ENCODE results near the gene NPY2R. TPM values are rescaled to one million over a fixed set of nuclear protein-coding genes. Genes with fewer than 3 reads are reported as not detected.

NPY2R gene
- total and polyA plus RNA-seq, 2 donors (not counting 1 experiment from before 2014, with no cell fraction given), result not detected

DNA sequence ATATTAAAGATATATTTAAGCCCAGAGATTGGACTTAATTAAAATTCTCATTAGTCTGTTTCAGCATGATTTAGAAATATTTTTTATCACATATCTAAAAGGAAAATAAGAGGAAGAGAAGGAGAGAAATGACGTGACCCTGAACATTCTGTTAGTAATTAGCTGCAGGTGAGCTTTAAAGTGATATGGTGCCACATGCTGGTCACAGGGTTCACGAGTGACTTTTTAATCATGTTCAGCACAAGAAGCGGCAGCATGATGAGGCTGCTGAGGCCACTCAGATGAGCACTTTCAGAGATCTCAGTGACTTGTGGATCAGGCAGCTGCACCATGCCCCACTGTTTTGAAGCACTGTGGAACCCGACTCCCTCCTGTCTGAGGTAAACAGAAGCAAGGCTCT, 37.9 kb upstream of the NPY2R start:
- no peak overlapping the region for H3K4me2 ChIP-seq (ENCODE audit: extremely low read depth, insufficient read depth, low read length)
- no peaks in the 10 kb centered on the region for H3K4me1 ChIP-seq (ENCODE audit: control insufficient read depth, extremely low read depth, insufficient read depth, low read length)
- H3K36me3 ChIP-seq (ENCODE audit: control insufficient read depth, insufficient read depth, low read length), result no peaks in the 10 kb centered on the region
- H3K79me2 ChIP-seq (ENCODE audit: control insufficient read depth, insufficient read depth, low read length), result no peaks in the 10 kb centered on the region
- no peak overlapping the region for H3K4me3 ChIP-seq (replicated peaks in 1 of 4; ENCODE audit: control extremely low read depth in 1 of 4, insufficient read depth in 1 of 4, low read depth in 3 of 4, low read length in 4 of 4)
- no peaks in the 10 kb centered on the region for H3K9me3 ChIP-seq (ENCODE audit: control insufficient read depth, insufficient read depth, low read depth, low read length)
- H4K20me1 ChIP-seq (ENCODE audit: control insufficient read depth, extremely low read depth, insufficient read depth, low read length), result no peaks in the 10 kb centered on the region
- H3K27ac ChIP-seq (ENCODE audit: insufficient read depth, low read length), result no peak overlapping the region
- H3K27me3 ChIP-seq (ENCODE audit: control insufficient read depth, insufficient read depth, low read length), result no peaks in the 10 kb centered on the region
- TF ChIP-seq, protein P1, sequence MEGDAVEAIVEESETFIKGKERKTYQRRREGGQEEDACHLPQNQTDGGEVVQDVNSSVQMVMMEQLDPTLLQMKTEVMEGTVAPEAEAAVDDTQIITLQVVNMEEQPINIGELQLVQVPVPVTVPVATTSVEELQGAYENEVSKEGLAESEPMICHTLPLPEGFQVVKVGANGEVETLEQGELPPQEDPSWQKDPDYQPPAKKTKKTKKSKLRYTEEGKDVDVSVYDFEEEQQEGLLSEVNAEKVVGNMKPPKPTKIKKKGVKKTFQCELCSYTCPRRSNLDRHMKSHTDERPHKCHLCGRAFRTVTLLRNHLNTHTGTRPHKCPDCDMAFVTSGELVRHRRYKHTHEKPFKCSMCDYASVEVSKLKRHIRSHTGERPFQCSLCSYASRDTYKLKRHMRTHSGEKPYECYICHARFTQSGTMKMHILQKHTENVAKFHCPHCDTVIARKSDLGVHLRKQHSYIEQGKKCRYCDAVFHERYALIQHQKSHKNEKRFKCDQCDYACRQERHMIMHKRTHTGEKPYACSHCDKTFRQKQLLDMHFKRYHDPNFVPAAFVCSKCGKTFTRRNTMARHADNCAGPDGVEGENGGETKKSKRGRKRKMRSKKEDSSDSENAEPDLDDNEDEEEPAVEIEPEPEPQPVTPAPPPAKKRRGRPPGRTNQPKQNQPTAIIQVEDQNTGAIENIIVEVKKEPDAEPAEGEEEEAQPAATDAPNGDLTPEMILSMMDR (conservative IDR thresholded peaks at IDR 0.05 in 1 of 2, IDR thresholded peaks at IDR 0.05 in 1 of 2; ENCODE audit: low read depth in 1 of 2, low read length in 2 of 2), result no peak
- no peak for TF ChIP-seq EZH2 (IDR thresholded peaks at IDR 0.05; ENCODE audit: low read length, missing control alignments)
- H2AFZ ChIP-seq (ENCODE audit: low read length), result no peak overlapping the region
- DNase-seq (ENCODE audit: low read depth in 2 of 2), result no peak
- H3K9ac ChIP-seq (ENCODE audit: insufficient read depth, low read length), result no peak overlapping the region

GRCh38 chr4:155173371-155173770, 35.1 kb upstream of the NPY2R start:
- no peak overlapping the region for H3K4me2 ChIP-seq (ENCODE audit: extremely low read depth, insufficient read depth, low read length)
- H3K27ac ChIP-seq (ENCODE audit: insufficient read depth, low read length), result no peak overlapping the region
- H3K9me3 ChIP-seq (ENCODE audit: control insufficient read depth, insufficient read depth, low read depth, low read length), result no peaks in the 10 kb centered on the region
- no peak overlapping the region for H3K4me3 ChIP-seq (replicated peaks in 1 of 4; ENCODE audit: control extremely low read depth in 1 of 4, insufficient read depth in 1 of 4, low read depth in 3 of 4, low read length in 4 of 4)
- H3K4me1 ChIP-seq (ENCODE audit: control insufficient read depth, extremely low read depth, insufficient read depth, low read length), result no peaks in the 10 kb centered on the region
- no peaks in the 10 kb centered on the region for H4K20me1 ChIP-seq (ENCODE audit: control insufficient read depth, extremely low read depth, insufficient read depth, low read length)
- no peaks in the 10 kb centered on the region for H3K79me2 ChIP-seq (ENCODE audit: control insufficient read depth, insufficient read depth, low read length)
- H3K27me3 ChIP-seq (ENCODE audit: control insufficient read depth, insufficient read depth, low read length), result no peaks in the 10 kb centered on the region
- no peaks in the 10 kb centered on the region for H3K36me3 ChIP-seq (ENCODE audit: control insufficient read depth, insufficient read depth, low read length)
- H2AFZ ChIP-seq (ENCODE audit: low read length), result no peak overlapping the region
- no peak overlapping the region for H3K9ac ChIP-seq (ENCODE audit: insufficient read depth, low read length)
- TF ChIP-seq, protein P1 (conservative IDR thresholded peaks at IDR 0.05 in 1 of 2, IDR thresholded peaks at IDR 0.05 in 1 of 2; ENCODE audit: low read depth in 1 of 2, low read length in 2 of 2), result no peak
- no peak for TF ChIP-seq EZH2 (IDR thresholded peaks at IDR 0.05; ENCODE audit: low read length, missing control alignments)
- peak in 1 of 2 donors; percentile 17 for DNase-seq (ENCODE audit: low read depth in 2 of 2)

- no peaks in the 10 kb centered on the region for H3K36me3 ChIP-seq (ENCODE audit: control insufficient read depth, insufficient read depth, low read length)
- H3K27me3 ChIP-seq (ENCODE audit: control insufficient read depth, insufficient read depth, low read length), result no peaks in the 10 kb centered on the region
- no peak overlapping the region for H3K4me3 ChIP-seq (replicated peaks in 1 of 4; ENCODE audit: control extremely low read depth in 1 of 4, insufficient read depth in 1 of 4, low read depth in 3 of 4, low read length in 4 of 4)
- TF ChIP-seq EZH2 (IDR thresholded peaks at IDR 0.05; ENCODE audit: low read length, missing control alignments), result no peak
- TF ChIP-seq, protein P1 (conservative IDR thresholded peaks at IDR 0.05 in 1 of 2, IDR thresholded peaks at IDR 0.05 in 1 of 2; ENCODE audit: low read depth in 1 of 2, low read length in 2 of 2), result no peak
- no peaks in the 10 kb centered on the region for H3K9me3 ChIP-seq (ENCODE audit: control insufficient read depth, insufficient read depth, low read depth, low read length)
- no peaks in the 10 kb centered on the region for H3K4me1 ChIP-seq (ENCODE audit: control insufficient read depth, extremely low read depth, insufficient read depth, low read length)
- H3K79me2 ChIP-seq (ENCODE audit: control insufficient read depth, insufficient read depth, low read length), result no peaks in the 10 kb centered on the region
- H3K9ac ChIP-seq (ENCODE audit: insufficient read depth, low read length), result no peak overlapping the region
- no peak overlapping the region for H3K4me2 ChIP-seq (ENCODE audit: extremely low read depth, insufficient read depth, low read length)
- no peak for DNase-seq (ENCODE audit: low read depth in 2 of 2)
- no peak overlapping the region for H2AFZ ChIP-seq (ENCODE audit: low read length)
- no peak overlapping the region for H3K27ac ChIP-seq (ENCODE audit: insufficient read depth, low read length)
- H4K20me1 ChIP-seq (ENCODE audit: control insufficient read depth, extremely low read depth, insufficient read depth, low read length), result no peaks in the 10 kb centered on the region
Observed at GRCh38 chr4:155174668-155175067, 33.8 kb upstream of the NPY2R start.

All from fibroblast of lung (primary cell).